HG03066 (cell line): Measurements from ENCODE around the gene DCAF16.

Experiments
- ATAC-seq: cut with Tn5 transposase; IDR thresholded peaks from one replicate; pipeline ENCODE4 v1.9.1; 2021; ENCODE audit warnings: low read depth; ENCODE audit not compliant: unreplicated experiment

The DCAF16 gene

GRCh38 chr4:17785858-17786257 lies 24.7 kb downstream of the DCAF16 start:
- ATAC-seq, result no peak

GRCh38 chr4:17781300-17782287 lies 29.0 kb downstream of the DCAF16 start, which contains the start of gene FAM184B:
Gene FAM184B (minus strand): TSS chr4:17781621. CDS start chr4:17781299, 322 bp downstream.
- ATAC-seq, result no peak

- no peak for ATAC-seq
Observed at GRCh38 chr4:17780501-17781299, 29.9 kb downstream of the DCAF16 start.

GRCh38 chr4:17778431-17778830 lies 32.1 kb downstream of the DCAF16 start:
- no peak for ATAC-seq

GRCh38 chr4:17773135-17773698 lies 37.3 kb downstream of the DCAF16 start:
- no peak for ATAC-seq

- ATAC-seq, result no peak
Observed at GRCh38 chr4:17771284-17771908, 39.2 kb downstream of the DCAF16 start.

- ATAC-seq, result no peak
Observed at GRCh38 chr4:17770845-17771244, 39.7 kb downstream of the DCAF16 start.

GRCh38 chr4:17769406-17770174 lies 41.0 kb downstream of the DCAF16 start:
- no peak for ATAC-seq

GRCh38 chr4:17766826-17767458 lies 43.6 kb downstream of the DCAF16 start:
- ATAC-seq, result no peak

- no peak for ATAC-seq
Observed at GRCh38 chr4:17765514-17766286, 44.9 kb downstream of the DCAF16 start.

GRCh38 chr4:17763931-17764330 lies 46.6 kb downstream of the DCAF16 start:
- no peak for ATAC-seq

- no peak for ATAC-seq
Observed at GRCh38 chr4:17763416-17763815, 47.1 kb downstream of the DCAF16 start.

- ATAC-seq, result no peak
Observed at GRCh38 chr4:17762726-17763125, 47.8 kb downstream of the DCAF16 start.

- no peak for ATAC-seq
Observed at GRCh38 chr4:17761062-17761461, 49.5 kb downstream of the DCAF16 start.

- ATAC-seq, result no peak
Observed at GRCh38 chr4:17760626-17761025, 49.9 kb downstream of the DCAF16 start.

- no peak for ATAC-seq
Observed at GRCh38 chr4:17758485-17758884, 52.1 kb downstream of the DCAF16 start.

- ATAC-seq, result no peak
Observed at GRCh38 chr4:17757621-17758020, 52.9 kb downstream of the DCAF16 start.

- no peak for ATAC-seq
Observed at GRCh38 chr4:17753646-17754045, 56.9 kb downstream of the DCAF16 start.
